Omental fat pad (tissue), 4 donors: ENCODE results near the gene CSF2RB. TPM values are rescaled to one million over a fixed set of nuclear protein-coding genes. Genes with fewer than 3 reads are reported as not detected.

ENCODE experiments used
- ATAC-seq: fragments of 150-250 bp; one replicate; pipeline ENCODE4 v1.9.1; 2016; ENCODE audit warnings: mild to moderate bottlenecking, moderate library complexity; ENCODE audit not compliant: low FRiP score
- DNase-seq: peaks from one replicate; pipeline ENCODE4 v3.0.0-alpha.2; 2019; ENCODE audit warnings: low spot score
- total RNA-seq, 4 donors: library from RNA; depleted of rRNA; stranded (reverse); fragments of >200 nt; gene quantifications; one replicate each; pipeline ENCODE4 v1.1.0, GENCODE V29; 2016
- TF ChIP-seq, protein P1 (sequence below), 3 donors: fragments of 450-650 bp; IDR thresholded peaks; one replicate each; pipeline ENCODE4 v1.5.1; 2016 to 2017; ENCODE audit warnings: antibody characterized with exemption in 3 of 3, mild to moderate bottlenecking in 3 of 3, moderate library complexity in 2 of 3

CSF2RB gene
- total RNA-seq, 4 donors from 2014 or later = 5.7 to 28.4 (median 17.0) TPM

DNA sequence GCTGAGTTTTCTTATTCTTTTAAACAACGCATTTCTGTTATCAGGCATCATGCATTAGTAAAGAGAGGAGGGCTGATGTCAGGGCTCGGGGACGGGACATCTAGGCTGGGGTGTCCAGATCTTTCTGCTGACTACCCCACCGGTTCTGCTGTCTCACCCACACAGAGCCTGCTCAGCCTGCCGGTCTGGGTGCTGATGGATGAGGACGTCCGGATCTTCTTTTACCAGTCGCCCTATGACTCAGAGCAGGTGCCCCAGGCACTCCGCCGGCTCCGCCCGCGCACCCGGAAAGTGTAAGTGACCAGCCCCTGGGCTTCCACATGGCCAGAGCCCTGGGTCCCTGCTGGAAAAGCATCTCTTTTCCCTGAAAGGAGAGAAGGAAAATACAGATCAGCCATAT, 43.2 kb upstream of the CSF2RB start:
- TF ChIP-seq, protein P1, sequence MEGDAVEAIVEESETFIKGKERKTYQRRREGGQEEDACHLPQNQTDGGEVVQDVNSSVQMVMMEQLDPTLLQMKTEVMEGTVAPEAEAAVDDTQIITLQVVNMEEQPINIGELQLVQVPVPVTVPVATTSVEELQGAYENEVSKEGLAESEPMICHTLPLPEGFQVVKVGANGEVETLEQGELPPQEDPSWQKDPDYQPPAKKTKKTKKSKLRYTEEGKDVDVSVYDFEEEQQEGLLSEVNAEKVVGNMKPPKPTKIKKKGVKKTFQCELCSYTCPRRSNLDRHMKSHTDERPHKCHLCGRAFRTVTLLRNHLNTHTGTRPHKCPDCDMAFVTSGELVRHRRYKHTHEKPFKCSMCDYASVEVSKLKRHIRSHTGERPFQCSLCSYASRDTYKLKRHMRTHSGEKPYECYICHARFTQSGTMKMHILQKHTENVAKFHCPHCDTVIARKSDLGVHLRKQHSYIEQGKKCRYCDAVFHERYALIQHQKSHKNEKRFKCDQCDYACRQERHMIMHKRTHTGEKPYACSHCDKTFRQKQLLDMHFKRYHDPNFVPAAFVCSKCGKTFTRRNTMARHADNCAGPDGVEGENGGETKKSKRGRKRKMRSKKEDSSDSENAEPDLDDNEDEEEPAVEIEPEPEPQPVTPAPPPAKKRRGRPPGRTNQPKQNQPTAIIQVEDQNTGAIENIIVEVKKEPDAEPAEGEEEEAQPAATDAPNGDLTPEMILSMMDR (IDR thresholded peaks at IDR 0.05) = no peak
- DNase-seq (no peak), ATAC-seq (no peak)

DNA sequence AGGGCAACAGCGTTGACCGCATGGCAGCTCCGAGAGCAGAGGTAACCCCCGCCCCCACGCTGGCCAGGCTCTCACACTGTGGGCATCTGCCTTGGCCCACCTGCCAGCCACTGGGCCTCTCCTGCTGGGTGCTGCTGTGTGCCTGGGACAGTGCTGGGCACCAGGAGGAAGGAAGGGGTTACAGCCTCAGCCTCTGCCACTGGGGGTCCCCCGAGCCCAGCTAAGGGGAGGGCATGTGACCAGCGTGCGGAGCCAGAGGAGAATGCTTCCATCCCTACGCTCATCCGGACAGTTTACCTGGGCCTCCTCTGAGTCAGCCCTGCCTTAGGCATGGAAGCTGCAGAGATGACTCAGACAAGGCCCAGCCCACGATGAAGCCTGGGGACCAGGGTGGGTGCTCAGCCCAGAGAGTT, 41.8 kb upstream of the CSF2RB start:
- DNase-seq = no peak
- TF ChIP-seq, protein P1 (IDR thresholded peaks at IDR 0.05) = no peak
- no peak for ATAC-seq

DNA sequence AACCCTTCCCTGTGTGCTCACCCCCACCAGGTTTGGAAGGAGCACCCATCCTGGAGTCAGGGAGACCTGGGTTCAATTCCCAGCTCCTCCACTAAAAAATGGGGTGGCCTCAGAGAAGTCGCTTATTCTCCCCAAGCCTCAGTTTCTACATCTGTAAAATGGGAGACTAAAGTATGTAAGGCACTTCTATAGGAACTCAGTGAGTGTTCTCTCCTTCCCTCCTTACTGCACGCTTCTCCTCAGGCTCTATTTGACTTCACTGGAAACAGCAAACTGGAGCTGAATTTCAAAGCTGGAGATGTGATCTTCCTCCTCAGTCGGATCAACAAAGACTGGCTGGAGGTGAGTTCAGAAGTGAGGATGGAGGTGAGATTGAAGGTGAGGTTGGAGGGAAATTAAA, 41.3 kb upstream of the CSF2RB start:
- TF ChIP-seq, protein P1 (IDR thresholded peaks at IDR 0.05) = no peak
- DNase-seq = no peak
- no peak for ATAC-seq

DNA sequence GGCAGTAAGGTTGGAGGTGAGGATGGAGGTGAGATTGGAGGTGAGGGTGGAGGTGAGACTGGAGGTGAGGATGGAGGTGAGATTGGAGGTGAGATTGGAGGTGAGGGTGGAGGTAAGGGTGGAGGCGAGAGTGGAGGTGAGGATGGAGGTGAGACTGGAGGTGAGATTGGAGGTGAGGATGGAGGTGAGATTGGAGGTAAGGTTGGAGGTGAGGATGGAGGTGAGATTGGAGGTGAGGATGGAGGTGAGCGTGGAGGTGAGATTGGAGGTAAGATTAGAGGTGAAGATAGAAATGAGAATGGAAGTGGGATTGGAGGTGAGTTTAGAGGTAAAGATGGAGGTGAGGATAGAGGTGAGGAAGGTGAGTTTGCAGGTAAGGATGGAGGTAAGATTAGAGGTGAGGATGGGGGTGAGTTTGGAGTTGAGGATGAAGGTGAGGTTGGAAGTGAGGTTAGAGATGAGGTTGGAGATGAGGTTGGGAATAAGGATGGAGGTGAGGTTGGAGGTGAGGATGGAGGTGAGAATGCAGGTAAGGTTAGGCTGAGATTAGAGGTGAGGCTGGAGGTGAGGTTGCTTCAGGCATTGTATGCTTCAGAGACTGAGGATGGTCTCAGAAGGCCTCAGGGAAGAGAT, 40.4 kb upstream of the CSF2RB start:
- TF ChIP-seq, protein P1 (IDR thresholded peaks at IDR 0.05) = no peak
- DNase-seq (no peak), ATAC-seq (no peak)

DNA sequence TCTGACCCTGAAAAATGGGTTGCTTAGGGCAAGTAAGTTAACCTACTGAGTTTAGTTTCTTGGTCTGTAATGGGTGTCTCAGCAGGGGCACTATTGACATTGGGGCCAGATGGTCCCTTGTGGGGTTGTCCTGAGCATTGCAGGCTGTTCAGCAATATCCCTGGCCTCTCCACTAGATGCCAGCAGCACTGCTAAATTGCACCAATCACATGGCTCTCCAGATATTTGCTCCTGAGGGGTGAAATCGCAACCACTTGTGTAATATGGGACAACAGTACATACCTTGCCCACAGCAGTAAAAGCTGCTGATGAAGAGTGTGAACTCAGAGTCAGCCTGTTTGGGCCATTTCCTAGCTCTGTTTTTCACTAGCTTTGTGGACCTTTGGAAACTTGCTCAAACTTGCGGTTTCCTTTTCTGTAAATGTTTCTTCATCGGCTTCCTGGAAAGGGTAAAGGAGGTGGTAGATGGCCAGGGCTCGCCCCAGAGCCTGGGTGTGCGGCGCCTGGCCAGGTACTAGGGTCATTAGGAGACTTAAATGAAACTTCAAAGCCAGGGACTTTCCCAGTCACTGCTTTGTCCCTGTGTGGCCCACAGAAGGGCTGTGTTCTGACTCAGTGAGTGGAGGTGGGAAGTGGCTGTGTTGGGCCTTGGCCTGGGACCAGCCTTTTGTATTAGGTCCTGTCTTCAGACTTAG, 39.7 kb upstream of the CSF2RB start:
- ATAC-seq (peak; percentile 70), DNase-seq (no peak)
- TF ChIP-seq, protein P1 (IDR thresholded peaks at IDR 0.05) = no peak

DNA sequence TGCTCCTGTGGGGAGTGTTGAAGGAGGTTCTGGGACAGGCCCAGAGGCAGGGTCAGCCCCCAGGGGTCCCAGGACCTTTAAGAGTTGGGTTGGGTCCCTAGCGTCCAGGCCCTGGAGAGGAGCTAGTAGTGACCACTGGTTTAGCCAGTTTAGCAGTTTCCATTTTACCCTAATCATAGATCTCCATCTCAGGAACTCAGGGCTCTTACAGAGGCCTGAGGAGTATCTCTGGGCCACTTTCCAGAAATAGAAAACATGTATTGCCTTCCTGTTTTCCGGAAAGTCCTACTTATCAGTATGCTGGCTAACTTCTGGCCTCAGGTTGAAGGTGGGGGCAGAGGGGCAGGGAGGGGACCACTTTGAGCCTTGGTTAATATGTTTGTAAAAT, 39.1 kb upstream of the CSF2RB start:
- DNase-seq (no peak), ATAC-seq (no peak)
- TF ChIP-seq, protein P1 (IDR thresholded peaks at IDR 0.05) = no peak

DNA sequence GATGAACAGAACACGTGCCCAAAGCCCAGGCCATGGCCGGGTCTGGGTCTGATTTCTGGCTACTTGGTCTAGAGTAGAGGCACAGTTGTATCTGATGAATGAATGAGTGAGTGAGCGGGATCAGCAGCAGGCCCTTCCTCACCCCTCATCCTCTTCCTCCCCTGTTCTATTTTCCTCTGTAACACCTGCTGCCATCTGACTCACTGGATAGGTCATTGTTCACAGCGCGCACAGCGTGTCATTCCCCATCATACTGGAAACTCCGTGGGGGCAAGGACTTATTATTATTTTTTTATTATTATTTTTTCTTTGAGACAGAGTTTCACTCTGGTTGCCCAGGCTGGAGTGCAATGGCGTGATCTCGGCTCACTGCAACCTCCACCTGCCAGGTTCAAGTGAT, 38.7 kb upstream of the CSF2RB start:
- DNase-seq (no peak), ATAC-seq (no peak)
- TF ChIP-seq, protein P1 (IDR thresholded peaks at IDR 0.05) = no peak
